ENCODE measurements around the gene VAV2. TPM values are rescaled to one million over a fixed set of nuclear protein-coding genes. Genes with fewer than 3 reads are reported as not detected.

Gene VAV2
- total RNA-seq, 6 experiments from 2014 or later, result 17.6 to 24.5 (median 21.7) TPM

GRCh38 chr9:133967024-133967741 lies 24.9 kb downstream of the VAV2 start:
- peak; percentile 79 for DNase-seq
- peak overlapping the region; percentile 10; the same call in 1 of the 2 replicates for H3K27ac Mint-ChIP-seq
- no peak for TF ChIP-seq CTCF (IDR thresholded peaks at IDR 0.05)

GRCh38 chr9:133964463-133964862 lies 27.7 kb downstream of the VAV2 start:
- DNase-seq, result no peak
- no peak for TF ChIP-seq CTCF (IDR thresholded peaks at IDR 0.05)
- Mint-ChIP-seq H3K36me3 (ENCODE audit: low read depth) (peaks cover 24% of the 10 kb centered on the region), H3K9me3 (peaks cover 14% of the 10 kb centered on the region), H3K27ac (no peak overlapping the region), H3K4me1 (ENCODE audit: low read depth) (peaks cover 18% of the 10 kb centered on the region), H3K4me3 (no peak overlapping the region), H3K27me3 (ENCODE audit: insufficient read depth) (no peaks in the 10 kb centered on the region; the same call in 1 of the 2 replicates)

More at GRCh38 chr9:133967024-133967741, 24.9 kb downstream of the VAV2 start:
- H3K36me3 Mint-ChIP-seq (ENCODE audit: low read depth), result peaks cover 24% of the 10 kb centered on the region
- peaks cover 23% of the 10 kb centered on the region for H3K4me1 Mint-ChIP-seq (ENCODE audit: low read depth)
- peaks cover 14% of the 10 kb centered on the region for H3K9me3 Mint-ChIP-seq
- no peaks in the 10 kb centered on the region; the same call in none of the 2 replicates for H3K27me3 Mint-ChIP-seq (ENCODE audit: insufficient read depth)
- no peak overlapping the region for H3K4me3 Mint-ChIP-seq

GRCh38 chr9:133963166-133963565 lies 29.0 kb downstream of the VAV2 start:
- no peak for DNase-seq
- no peak overlapping the region for H3K4me3 Mint-ChIP-seq
- H3K9me3 Mint-ChIP-seq, result peaks cover 14% of the 10 kb centered on the region
- no peak for TF ChIP-seq CTCF (IDR thresholded peaks at IDR 0.05)
- H3K27me3 Mint-ChIP-seq (ENCODE audit: insufficient read depth), result peaks cover 2% of the 10 kb centered on the region
- H3K36me3 Mint-ChIP-seq (ENCODE audit: low read depth), result peaks cover 24% of the 10 kb centered on the region
- peaks cover 26% of the 10 kb centered on the region for H3K4me1 Mint-ChIP-seq (ENCODE audit: low read depth)
- no peak overlapping the region for H3K27ac Mint-ChIP-seq

GRCh38 chr9:133962341-133962740 lies 29.8 kb downstream of the VAV2 start:
- no peak for DNase-seq
- Mint-ChIP-seq H3K9me3 (peaks cover 14% of the 10 kb centered on the region), H3K27me3 (ENCODE audit: insufficient read depth) (peaks cover 2% of the 10 kb centered on the region), H3K27ac (no peak overlapping the region), H3K4me3 (no peak overlapping the region), H3K36me3 (ENCODE audit: low read depth) (peaks cover 24% of the 10 kb centered on the region), H3K4me1 (ENCODE audit: low read depth) (peaks cover 29% of the 10 kb centered on the region)
- TF ChIP-seq CTCF (IDR thresholded peaks at IDR 0.05), result no peak

GRCh38 chr9:133961226-133962165 lies 30.6 kb downstream of the VAV2 start:
- TF ChIP-seq CTCF (IDR thresholded peaks at IDR 0.05), result no peak
- Mint-ChIP-seq H3K9me3 (peaks cover 14% of the 10 kb centered on the region), H3K27ac (no peak overlapping the region), H3K4me3 (no peak overlapping the region), H3K27me3 (ENCODE audit: insufficient read depth) (peaks cover 2% of the 10 kb centered on the region), H3K36me3 (ENCODE audit: low read depth) (peaks cover 24% of the 10 kb centered on the region), H3K4me1 (ENCODE audit: low read depth) (peaks cover 28% of the 10 kb centered on the region)
- DNase-seq, result no peak
